ENCODE data around the gene TGFBRAP1.

The TGFBRAP1 gene

DNA sequence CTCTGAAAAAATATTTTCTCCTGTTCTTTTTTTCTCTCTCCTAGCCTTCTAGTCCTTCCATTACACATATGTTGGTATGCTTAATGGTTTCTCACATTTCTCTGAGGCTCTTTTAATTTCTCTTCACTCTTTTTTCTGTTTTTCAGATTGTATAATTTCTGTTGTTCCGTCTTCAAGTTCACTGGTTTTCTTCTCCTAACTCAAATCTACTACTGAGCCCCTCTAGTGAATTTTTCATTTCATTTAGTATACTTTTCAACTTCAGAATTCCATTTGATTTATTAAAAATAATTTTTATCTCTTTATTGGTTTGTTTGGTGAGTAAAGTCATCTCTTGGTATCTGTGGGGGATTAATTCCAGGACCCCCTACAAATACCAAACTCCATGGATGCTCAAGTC, 27.6 kb upstream of the TGFBRAP1 start:
- no peak for DNase-seq (ENCODE audit: low read depth)
- H3K4me3 ChIP-seq (ENCODE audit: low read depth, low read length), result no peak overlapping the region
- TF ChIP-seq CTCF (IDR thresholded peaks at IDR 0.05; ENCODE audit: low read depth, low read length, missing control alignments), result no peak

DNA sequence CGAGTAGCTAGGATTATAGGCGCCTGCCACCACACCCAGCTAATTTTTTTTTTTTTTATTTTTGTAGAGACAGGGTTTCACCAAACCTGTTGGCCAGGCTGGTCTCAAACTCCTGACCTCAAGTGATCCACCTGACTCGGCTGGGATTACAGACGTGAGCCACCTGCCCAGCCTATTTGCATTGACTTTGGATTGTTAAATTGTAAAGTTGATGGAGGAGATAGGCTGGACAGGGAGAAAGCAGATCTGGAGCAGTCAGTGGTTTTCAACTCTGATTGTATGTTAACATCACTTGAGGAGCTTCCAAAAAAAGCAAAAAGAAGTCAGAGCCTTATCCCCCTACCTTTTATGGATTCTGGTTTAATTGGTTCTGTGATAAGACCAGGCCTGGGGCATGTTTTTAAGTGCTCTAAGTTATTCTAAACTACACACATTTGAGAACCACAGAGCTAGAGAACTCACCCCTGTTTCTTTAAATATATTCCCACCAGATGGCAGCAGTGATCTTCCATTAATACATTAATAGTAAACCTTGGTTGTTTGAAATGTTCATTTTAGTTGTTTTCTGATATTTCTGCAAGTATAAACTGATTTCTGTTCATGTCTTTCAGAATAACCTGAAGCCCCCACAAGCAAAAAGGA, 15.3 kb upstream of the TGFBRAP1 start:
- no peak for DNase-seq (ENCODE audit: low read depth)
- no peak overlapping the region for H3K4me3 ChIP-seq (ENCODE audit: low read depth, low read length)
- no peak for TF ChIP-seq CTCF (IDR thresholded peaks at IDR 0.05; ENCODE audit: low read depth, low read length, missing control alignments)

GRCh38 chr2:105339414-105339813, 9.9 kb upstream of the TGFBRAP1 start:
- TF ChIP-seq CTCF (IDR thresholded peaks at IDR 0.05; ENCODE audit: low read depth, low read length, missing control alignments), result no peak
- H3K4me3 ChIP-seq (ENCODE audit: low read depth, low read length), result no peak overlapping the region
- no peak for DNase-seq (ENCODE audit: low read depth)

GRCh38 chr2:105338020-105338385, 8.5 kb upstream of the TGFBRAP1 start:
- DNase-seq (ENCODE audit: low read depth), result no peak
- peak overlapping the region; percentile 98 for H3K4me3 ChIP-seq (ENCODE audit: low read depth, low read length)
- TF ChIP-seq CTCF (IDR thresholded peaks at IDR 0.05; ENCODE audit: low read depth, low read length, missing control alignments), result no peak

- TF ChIP-seq CTCF (IDR thresholded peaks at IDR 0.05; ENCODE audit: low read depth, low read length, missing control alignments), result no peak
- DNase-seq (ENCODE audit: low read depth), result peak; percentile 51
- peak within 1 kb of the TSS; percentile 98 for H3K4me3 ChIP-seq (ENCODE audit: low read depth, low read length)
Measured at GRCh38 chr2:105337122-105338019, 7.8 kb upstream of the TGFBRAP1 start, which contains the start of gene C2orf49. TSS of gene C2orf49 (plus strand) at chr2:105337540. CDS start at chr2:105337588, 48 bp downstream.

DNA sequence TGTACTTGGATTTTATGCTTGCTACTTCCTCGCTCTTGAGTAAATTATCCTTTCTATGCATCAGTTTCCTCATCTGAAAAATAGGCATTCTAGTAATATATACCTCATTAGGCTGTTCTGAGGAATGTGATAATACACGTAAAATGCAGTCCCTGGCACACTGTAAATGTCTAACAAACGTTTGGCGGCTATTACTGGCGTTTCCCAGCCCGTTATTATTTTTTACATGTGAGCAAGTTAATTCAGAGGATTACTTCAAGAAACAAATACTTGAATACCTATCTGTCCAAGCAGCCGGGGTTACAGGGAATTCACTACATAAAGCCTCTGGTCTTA, 7.2 kb upstream of the TGFBRAP1 start:
- DNase-seq (ENCODE audit: low read depth), result no peak
- H3K4me3 ChIP-seq (ENCODE audit: low read depth, low read length), result peak overlapping the region; percentile 98
- no peak for TF ChIP-seq CTCF (IDR thresholded peaks at IDR 0.05; ENCODE audit: low read depth, low read length, missing control alignments)

Measured in GM12864 (cell line).